ACHN (cell line): ENCODE measurements around the gene TACR2.

Source experiments
- DNase-seq: peaks from one replicate; pipeline ENCODE4 v3.0.0-alpha.2; 2015
- in situ Hi-C: cut with HindIII; loops from 2 replicates; pipeline ENCODE4 v1.10.0; 2017; ENCODE audit warnings: low sequenced_read_pairs, low pct_ligation_motif_present, low pct_unique_long_range_greater_than_20kb

The TACR2 gene

DNA sequence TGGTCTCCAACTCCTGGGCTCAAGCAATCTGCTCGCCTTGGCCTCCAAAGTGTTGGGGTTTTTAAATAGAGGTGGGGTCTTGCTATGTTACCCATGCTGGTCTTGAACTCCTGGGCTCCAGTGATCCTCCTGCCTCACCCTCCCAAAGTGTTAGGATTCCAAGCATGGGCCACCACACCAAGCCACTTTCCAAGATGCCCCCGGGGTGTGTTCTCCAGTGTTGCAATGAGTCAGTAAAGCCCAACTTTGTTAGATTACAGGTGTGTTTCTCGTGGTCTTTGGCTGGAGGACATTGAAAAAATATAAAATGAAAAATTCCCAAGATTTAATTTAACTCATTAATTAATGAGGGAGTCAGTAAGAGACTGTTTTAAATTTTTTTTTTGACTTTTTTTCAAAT, 29.2 kb downstream of the TACR2 start:
- in situ Hi-C loops: no loop called here
- DNase-seq: no peak

DNA sequence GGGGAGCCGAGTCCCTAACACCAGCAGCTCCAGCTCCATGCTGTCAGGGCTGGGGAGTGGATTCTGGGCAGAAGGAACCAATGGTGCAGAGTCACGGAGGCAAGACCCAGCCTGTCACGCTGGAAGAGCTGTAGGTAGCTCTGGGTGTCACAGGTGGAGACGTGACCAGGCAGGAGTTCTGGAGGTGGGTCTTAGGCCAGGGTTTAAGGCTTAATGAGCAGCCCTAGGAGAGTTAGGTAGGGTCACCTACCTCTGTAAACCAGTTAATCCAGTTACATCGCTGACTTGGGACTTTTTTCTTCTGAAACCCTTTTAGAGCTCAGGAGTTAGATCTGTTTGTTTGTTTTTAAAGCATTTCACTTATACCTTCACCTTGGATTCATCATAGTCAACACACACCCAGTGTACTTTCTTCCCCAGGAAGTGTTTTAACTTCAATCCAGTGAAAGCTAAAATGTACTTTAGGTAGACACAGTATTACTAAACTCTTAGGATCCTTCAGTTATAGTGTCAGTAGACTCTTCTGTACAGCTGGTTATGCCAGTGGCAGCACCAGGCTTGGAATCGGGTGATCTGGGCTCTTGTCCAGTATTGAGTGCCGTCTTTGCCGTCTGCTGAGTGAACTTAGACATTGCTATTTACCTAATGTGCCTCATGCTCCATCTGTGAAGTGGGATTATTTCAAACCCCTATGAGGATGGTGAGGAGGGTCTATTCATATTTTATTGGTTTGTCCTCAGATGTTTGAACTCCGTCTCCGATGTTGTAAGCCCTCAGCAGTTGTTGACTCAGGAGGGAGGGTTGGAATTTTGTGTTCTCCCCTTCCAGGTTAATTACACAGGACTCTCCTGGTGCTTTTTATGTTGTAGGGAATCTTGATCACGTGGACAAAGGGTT, 31.0 kb downstream of the TACR2 start:
- in situ Hi-C loops: no loop called here
- no peak for DNase-seq

DNA sequence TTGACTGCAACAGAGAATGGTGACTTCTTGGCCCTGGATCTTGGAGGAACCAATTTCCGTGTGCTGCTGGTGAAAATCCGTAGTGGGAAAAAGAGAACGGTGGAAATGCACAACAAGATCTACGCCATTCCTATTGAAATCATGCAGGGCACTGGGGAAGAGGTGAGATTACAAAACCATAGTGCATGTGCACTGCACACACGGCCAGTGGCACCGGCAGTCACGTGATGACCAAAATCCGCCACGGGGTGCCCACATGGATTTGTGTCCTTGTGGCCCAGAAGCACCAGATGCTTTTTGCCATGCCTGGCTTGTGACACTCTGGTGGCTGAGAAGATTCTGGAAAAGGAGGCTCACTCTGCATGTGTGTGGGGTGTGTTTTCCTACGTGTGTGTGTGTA, 32.4 kb downstream of the TACR2 start:
- in situ Hi-C loops: no loop called here
- DNase-seq: no peak

DNA sequence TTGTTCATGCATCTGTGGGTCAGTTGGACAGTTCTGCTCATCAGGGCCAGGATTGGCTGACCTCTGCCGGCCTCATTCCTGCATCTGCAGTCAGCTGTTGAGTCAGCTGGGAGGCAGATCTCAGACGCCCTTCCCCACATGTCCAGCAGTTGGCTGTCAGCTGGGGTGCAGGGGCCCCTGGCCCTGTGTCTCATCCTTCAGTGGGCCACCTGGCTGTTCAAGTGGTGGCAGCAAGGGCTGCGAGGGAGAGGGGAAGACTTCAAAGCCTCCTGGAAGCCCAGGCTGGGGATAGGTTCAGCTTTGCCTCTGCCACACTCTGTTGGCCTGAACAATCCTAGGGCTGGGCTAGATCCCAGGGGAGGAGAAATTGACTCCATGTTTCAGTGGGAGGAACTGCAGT, 33.2 kb downstream of the TACR2 start:
- peak; percentile 23 for DNase-seq
- in situ Hi-C loops: no loop called here

DNA sequence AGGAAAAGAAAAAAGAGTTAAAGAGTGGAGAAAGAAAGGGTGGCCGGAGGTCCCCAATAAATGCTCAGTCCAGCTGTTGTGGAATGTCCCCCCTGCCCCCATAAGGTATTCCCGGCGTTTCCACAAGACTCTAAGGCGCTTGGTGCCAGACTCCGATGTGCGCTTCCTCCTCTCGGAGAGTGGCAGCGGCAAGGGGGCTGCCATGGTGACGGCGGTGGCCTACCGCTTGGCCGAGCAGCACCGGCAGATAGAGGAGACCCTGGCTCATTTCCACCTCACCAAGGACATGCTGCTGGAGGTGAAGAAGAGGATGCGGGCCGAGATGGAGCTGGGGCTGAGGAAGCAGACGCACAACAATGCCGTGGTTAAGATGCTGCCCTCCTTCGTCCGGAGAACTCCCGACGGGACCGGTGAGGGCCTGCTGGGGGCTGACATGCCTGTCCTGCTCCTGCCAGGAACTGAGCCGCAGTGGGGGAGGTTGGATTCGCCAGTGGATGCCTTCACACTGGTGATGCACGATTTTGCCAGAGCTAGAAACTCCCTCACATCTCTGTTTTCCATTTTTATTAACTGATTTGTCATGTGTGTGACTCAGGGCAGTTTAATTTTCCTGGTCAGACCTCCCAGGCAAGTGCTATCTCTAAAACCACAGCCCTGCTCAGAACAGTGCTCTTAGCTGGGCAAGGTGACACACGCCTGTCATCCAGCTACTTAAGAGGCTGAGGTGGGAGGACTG, 34.2 kb downstream of the TACR2 start:
- peak; percentile 96 for DNase-seq
- in situ Hi-C loops: no loop called here

DNA sequence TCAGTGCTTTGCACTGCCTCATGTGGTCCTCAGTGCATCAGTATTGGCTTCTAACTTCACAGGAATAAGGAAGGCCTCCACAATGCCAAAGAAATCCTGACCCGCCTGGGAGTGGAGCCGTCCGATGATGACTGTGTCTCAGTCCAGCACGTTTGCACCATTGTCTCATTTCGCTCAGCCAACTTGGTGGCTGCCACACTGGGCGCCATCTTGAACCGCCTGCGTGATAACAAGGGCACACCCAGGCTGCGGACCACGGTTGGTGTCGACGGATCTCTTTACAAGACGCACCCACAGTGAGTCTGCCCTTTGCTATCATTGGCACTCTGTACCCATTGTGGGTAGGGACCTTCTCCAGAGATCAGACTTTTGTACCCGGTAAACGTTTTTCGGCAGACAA, 36.9 kb downstream of the TACR2 start:
- in situ Hi-C loops: no loop called here
- DNase-seq: no peak

DNA sequence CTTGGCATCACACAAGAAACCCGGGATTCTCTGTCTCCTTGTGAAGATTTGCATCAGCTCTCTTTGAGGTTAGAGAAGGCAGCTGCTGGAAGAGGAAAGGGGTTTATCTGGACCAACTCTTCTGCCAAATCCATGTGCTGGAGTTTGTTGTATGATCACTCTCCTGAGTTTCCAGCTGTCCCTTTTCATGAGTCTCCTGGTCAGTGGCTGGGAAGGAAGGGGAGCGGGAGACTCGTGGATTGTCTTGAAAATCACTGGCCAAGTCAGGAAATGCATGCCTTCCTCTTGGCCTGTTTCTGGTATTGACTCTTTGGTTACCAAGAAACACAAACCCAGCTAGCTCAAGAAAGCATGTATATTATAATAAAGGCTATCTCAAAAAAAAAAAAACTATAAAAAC, 38.8 kb downstream of the TACR2 start:
- DNase-seq: no peak
- in situ Hi-C loops: no loop called here

DNA sequence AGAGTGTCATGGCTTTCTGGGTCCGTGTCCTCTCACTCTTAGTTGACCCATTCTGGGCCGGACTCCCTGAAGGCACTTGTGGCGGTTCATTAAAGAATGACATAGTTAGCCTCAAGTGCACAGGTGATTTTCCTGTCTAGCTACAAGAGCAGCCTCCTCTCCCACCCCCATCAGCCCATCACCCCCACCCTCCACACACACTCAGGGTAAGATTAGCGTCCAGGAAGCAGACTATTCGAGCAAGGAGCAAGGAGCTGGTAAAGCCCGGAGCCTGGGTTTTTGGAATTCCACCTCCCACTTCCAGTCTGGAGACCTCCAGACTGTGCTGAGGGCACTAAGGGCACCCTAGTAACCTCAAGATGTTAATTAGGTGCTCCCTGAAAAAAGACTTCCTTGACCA, 39.5 kb downstream of the TACR2 start:
- in situ Hi-C loops: no loop called here
- DNase-seq: no peak

DNA sequence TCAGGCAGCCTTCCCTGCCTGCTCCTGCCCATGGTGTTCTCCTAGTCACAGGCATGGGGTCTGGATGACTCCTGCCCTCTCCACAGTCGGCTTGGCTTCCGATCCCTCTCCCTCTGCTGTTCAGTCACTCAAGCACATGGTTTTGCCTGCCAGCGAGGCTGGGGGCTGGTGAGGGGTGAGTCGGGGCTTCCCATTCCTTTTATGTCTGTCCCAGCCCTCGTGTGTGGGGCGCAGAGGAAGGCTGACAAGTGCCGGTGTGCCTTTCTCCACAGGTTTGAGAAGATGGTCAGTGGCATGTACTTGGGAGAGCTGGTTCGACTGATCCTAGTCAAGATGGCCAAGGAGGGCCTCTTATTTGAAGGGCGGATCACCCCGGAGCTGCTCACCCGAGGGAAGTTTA, 40.1 kb downstream of the TACR2 start:
- DNase-seq: no peak
- in situ Hi-C loops: no loop called here

DNA sequence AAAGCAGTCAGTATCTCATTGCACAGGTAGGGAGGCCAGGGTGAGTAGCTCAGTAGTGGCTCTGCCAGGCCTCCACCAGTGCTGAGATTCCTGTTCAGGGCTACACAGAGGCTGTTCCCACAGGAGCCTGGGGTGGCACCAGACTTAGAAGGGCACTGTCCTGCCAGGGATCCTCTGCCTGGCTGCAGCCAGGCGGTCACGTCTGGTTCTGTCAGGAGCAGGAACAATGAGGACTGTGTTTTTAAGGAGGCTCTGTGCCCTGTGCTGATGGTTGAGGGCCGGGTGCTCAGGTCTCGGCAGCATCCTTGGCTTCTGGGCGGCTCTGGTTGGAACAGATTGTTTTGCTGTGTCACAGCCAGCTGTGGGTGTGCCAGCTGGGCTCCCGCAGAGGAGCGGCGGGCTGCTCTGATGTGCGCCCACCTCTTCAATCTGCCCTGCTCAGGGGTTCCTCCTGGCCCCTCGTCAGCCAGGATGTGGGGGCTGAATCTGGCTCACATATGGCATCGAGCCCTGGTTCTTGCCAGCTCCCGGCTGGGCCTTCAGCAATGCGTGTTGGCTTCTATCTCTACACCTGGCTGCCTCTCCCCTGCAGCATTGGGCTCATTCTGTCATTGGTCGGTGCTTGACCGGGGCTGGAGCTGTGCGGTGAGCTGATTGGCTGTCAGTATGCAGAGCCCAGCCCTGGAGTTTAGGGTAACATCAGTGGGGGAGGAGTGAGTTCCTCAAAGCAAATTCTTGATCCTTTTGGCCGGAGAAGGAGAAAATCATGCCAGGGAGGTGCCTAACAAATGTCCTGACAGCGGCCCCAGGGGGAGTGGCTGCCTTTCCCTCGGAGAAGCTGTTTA, 41.2 kb downstream of the TACR2 start:
- no peak for DNase-seq
- in situ Hi-C loops: no loop called here

DNA sequence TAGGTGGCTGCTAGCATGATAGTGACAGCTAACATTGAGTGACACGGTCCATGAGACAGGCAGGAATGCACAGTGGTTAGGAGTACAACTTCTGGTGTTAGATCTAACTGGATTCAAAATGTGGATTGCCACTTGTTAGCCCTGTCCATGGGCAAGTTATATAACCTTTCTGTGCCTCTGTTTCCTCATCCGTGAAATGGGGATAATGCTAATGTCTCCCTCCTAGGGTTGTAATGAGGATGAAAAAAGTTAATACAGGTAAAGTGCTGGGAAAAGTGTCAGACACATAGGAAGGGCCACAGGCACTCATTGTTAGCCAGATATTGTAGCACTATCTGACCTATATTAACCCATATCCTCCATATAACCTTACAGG, 41.8 kb downstream of the TACR2 start:
- no peak for DNase-seq

DNA sequence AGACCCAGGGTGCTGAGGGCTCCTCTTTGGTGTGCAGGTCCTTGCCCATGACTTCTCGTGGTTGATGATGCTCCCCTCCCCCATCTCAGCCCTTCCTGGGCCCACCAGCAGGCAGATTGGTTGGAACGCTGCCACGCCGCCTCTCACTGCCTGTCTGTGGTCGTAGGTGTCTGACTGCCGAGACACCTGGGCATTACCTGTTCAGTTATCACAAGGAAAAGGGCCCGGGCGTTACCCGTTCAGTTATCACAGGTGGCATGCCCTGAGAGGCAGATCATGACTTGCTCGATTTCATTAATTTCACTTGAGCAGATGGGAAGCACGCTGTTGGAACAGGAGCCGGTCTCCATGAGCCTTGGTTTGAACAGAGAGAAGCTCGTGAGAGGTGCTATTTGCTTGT, 42.5 kb downstream of the TACR2 start:
- no peak for DNase-seq
- in situ Hi-C loops: no loop called here

More for the DNA sequence above, 41.8 kb downstream of the TACR2 start:
- in situ Hi-C loops: no loop called here

DNA sequence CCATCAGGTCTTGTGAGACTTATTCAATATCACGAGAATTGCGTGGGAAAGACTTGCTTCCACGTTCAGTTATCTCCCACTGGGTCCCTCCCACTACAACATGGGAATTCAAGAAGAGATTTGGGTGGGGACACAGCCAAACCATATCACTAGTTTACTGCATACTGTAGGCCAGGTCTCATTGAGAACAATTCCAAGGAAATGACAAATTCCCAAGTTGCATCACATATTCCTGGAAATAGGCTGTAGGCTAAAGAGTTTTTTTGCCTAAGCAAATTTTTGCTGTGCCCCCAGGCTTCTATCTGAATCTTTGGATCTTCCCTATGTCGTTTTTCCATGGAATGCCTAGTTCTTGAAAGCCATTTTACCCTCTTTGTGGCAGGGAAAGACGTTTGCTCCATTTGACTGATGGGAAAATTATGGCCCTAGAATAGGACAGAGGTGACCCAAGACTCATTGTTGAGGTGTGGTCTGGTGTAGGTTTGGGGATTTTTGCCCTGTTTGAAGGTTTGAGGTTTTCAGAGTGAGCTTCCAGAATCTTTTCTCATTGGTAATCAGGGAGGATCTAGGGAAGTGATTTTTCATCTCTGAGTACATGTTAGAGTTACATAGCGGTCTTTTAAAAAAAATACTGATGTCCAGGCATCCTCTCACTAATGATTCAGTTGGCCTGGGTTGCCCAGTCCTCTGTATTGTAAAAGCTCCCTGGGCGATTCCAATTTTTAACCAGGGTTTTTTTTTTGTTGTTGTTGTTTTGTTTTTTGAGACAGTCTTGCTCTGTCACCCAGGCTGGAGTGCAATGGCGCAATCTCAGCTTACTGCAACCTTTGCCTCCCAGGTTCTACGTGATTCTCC, 44.4 kb downstream of the TACR2 start:
- in situ Hi-C loops: no loop called here
- DNase-seq: no peak

DNA sequence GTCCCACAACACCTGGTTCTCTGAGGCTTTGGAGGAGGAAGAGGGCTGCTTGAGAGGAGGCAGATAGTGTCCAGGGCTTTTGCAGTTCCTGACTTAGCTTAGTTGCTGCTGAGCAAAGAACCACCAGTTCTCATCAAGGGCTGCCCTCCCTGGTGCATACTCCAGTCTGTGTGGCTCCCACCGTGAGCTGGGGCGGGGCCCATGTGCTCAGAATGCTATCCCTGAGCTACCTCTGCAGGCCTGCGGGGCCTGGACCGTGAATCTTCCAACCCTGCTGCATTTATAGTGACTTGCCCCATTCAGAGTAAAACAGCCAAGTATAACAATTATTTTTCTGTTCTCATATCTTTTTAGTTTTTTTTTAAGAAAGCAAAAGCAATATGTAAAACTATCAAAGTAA, 49.2 kb downstream of the TACR2 start:
- DNase-seq: no peak
- in situ Hi-C loops: no loop called here

DNA sequence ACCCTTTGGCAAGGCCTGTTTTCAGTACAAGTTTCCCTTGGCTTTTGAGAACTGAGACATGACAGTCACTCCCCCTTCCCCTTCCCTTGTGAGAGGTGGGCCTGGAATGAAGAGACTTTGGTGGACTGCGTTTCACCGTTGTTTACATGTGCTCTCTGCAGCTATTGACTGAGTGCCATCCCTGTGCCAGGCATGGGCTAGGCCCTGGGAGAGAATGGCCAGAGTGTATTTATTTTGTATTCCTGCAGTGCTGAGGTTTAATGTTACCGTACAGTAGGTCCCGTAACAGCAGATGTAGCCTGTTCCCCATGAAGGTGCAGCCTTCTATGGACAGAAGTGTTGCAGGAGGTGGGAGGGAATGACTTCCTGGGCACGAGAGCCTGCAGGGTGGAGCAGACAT, 50.0 kb downstream of the TACR2 start:
- DNase-seq: no peak
- in situ Hi-C loops: no loop called here

DNA sequence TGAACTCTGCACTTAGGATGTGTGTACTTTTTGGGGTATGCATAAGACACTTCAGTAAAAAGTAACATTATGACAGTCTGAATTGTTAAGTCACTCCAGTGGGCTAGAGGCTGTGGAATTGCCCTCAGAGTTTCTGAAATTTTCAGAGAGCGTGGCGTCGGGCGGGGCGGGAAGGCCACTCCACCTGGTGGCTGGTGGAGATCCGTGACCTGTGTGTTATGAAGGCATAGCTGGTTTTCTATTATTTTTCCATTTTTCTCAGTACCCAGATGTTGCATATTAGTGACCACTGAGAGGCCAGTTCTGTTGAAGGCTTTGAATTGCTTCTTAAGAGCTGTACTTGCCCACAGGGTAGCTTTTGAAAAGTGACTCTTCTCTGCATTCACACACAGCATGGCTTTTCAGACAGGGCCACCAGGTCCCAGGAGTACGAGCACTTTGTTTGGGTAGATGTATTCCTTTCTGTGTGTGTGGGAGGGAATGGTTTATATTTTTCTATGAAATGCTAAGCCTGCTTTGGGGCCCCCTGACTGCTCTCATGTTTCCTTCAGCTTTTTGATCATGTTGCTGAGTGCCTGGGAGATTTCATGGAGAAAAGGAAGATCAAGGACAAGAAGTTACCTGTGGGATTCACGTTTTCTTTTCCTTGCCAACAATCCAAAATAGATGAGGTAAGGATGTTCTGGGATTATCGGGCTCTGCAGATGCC, 52.3 kb downstream of the TACR2 start:
- no peak for DNase-seq
- in situ Hi-C loops: no loop called here

DNA sequence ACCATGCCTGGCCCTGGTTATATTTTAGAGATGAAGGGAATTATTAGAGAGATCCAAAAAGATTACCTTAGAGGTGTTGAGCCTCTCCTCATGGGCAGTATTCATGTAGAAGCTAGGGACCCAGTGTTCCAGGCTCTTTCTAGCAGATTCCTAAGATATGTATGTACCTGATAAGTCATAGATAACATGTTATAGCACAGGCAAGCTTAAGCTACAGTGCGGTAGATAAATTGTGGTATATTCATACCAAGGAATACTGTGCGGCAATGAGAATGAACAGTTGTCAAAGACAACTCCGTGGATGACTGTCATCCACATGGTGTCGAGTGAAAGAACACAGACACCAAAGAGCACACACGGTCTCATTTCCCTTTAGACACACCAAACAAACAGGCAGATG, 53.1 kb downstream of the TACR2 start:
- no peak for DNase-seq
- in situ Hi-C loops: no loop called here

DNA sequence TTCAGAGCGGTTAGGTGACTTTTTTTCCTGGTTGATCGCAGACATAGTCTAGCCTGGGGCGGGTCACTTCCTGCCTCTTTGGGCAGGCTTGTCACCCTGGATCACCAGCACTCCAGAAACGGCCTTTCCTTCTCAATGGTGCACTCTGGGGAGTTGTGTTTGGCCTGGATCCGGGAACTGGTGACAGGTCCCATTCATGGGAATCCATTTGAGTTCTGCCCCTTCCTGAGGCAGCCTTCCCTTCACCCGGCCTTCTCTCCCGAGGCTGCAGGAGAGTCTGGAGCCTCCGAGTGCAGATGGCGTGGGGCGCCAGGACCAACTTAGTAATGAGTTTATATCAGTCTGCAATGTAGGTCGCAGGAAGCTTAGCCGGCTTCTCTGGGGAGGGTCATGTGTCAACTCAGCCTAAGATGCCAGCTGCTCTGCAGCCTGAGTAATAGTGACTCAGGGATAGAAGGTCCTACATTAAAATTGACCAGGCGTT, 54.2 kb downstream of the TACR2 start:
- in situ Hi-C loops: no loop called here
- peak; percentile 49 for DNase-seq
